ENCODE measurements around the gene FUT6. TPM values are rescaled to one million over a fixed set of nuclear protein-coding genes. Genes with fewer than 3 reads are reported as not detected.

Gene FUT6
- total RNA-seq, 2 experiments from 2014 or later: not detected

DNA sequence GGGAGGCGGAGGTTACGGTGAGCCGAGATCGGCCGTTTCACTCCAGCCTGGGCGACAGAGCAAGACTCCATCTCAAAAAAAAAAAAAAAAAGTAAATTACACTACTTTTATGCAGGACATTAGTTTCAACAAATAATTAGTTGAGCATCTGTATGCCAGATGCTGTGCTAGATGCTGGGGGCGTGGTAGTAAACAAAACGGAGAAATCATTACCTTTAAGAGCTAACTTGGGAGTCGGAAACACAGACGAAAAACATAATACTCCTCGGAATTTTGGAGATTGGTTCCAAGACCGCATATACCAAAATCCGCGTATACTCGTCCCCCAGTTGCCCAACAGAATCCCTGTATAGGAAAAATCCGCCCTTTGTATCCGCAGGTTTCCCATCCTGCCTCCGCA, 47.3 kb downstream of the FUT6 start:
- Histone ChIP-seq H3K4me2 (ENCODE audit: low read length) (no peak overlapping the region), H3K9me2 (ENCODE audit: insufficient read depth, low read length) (no peaks in the 10 kb centered on the region), H3K27ac (ENCODE audit: low read depth, low read length, poor library complexity, severe bottlenecking) (no peak overlapping the region), H4K20me1 (ENCODE audit: insufficient read depth, low read length) (no peaks in the 10 kb centered on the region), H3K4me1 (ENCODE audit: insufficient read depth, low read length, poor library complexity, severe bottlenecking) (peaks cover 9% of the 10 kb centered on the region), H3K36me3 (ENCODE audit: insufficient read depth, low read length) (peaks cover 31% of the 10 kb centered on the region), H3K4me3 (ENCODE audit: low read depth, low read length, poor library complexity, severe bottlenecking) (no peak overlapping the region), H2AFZ (ENCODE audit: low read length) (no peak overlapping the region), H3K9me3 (ENCODE audit: low read length) (no peaks in the 10 kb centered on the region), H3K79me2 (ENCODE audit: insufficient read depth, low read depth, low read length) (peaks cover 7% of the 10 kb centered on the region; the same call in 1 of the 2 replicates)
- intact Hi-C loops (cut with micrococcal nuclease; ENCODE audit: unreplicated experiment): loop anchor here (10.0 kb wide), 1 partner anchor 167 kb away; the partner anchor contains the start of genes SAFB and SAFB2
- DNase-seq (ENCODE audit: low spot score): no peak
- ChIA-PET CTCF (ENCODE audit: unreplicated experiment) (no interaction called here), POLR2A (interaction anchor here (0.7 kb wide), 1 partner anchor 101 kb away, joined by 3 read pairs; no protein-coding TSS in a partner anchor)
- TF ChIP-seq EZH2phosphoT487 (IDR thresholded peaks at IDR 0.05; ENCODE audit: borderline replicate concordance, low read depth, low read length): no peak
- TF ChIP-seq, protein P1, sequence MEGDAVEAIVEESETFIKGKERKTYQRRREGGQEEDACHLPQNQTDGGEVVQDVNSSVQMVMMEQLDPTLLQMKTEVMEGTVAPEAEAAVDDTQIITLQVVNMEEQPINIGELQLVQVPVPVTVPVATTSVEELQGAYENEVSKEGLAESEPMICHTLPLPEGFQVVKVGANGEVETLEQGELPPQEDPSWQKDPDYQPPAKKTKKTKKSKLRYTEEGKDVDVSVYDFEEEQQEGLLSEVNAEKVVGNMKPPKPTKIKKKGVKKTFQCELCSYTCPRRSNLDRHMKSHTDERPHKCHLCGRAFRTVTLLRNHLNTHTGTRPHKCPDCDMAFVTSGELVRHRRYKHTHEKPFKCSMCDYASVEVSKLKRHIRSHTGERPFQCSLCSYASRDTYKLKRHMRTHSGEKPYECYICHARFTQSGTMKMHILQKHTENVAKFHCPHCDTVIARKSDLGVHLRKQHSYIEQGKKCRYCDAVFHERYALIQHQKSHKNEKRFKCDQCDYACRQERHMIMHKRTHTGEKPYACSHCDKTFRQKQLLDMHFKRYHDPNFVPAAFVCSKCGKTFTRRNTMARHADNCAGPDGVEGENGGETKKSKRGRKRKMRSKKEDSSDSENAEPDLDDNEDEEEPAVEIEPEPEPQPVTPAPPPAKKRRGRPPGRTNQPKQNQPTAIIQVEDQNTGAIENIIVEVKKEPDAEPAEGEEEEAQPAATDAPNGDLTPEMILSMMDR (conservative IDR thresholded peaks at IDR 0.05; ENCODE audit: low read length): no peak
- BruUV-seq (replicated peaks): no TSS peak

DNA sequence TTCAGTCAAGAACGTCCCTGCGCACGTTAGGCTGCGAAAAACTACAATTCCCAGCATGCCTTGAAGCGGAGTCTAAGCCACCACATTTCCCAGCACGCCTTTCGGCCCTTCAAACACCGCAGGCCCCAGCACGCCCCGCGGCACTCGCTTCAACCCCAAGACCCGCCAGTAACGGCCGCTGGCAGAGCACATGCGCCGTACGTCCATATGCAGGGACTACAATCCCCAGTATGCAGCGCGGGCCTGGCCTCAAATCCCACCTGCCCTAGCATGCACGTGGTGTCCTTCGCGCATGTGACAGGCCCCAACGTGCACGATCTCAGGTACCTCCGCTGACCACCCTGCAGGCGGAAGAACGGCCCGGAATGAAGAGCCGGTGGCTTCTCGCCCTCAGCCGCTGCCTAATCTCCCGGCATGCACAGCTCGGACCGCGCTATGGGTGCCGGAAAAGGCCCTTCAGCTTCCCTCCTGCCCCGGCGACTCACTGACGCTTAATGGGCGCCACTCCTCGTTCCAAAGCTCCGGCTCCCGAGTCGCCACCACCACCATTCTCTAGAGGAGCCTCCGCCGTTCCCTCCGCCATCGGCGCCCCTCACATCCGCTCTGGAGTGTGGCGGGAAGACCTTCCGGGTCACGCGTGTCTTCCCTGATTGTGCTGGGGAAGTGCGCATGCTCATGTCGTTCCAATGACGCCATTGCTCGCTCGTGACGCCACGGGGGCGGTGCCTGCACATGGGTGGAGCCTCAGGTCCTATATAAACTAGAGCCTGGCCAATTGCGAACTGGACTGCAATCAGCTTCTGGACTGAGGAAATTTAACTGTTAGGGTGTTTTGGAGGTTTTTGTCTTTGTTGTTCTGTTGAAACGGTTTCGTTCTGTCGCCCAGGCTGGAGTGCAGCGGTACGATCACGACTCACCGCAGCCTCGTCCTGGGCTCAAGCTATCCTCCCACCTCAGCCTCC, 48.7 kb downstream of the FUT6 start, which contains the start of gene DUS3L:
Gene DUS3L, minus strand, starts transcription at position 605 of the 962 bp plus-strand sequence. Its CDS starts 22 bp downstream, at position 583.
- no peak for TF ChIP-seq EZH2phosphoT487 (IDR thresholded peaks at IDR 0.05; ENCODE audit: borderline replicate concordance, low read depth, low read length)
- TF ChIP-seq, protein P1 (conservative IDR thresholded peaks at IDR 0.05; ENCODE audit: low read length): no peak
- Histone ChIP-seq H3K4me2 (ENCODE audit: low read length) (peak within 1 kb of the TSS; percentile 77), H3K79me2 (ENCODE audit: insufficient read depth, low read depth, low read length) (peaks cover 7% of the 10 kb centered on the region; the same call in 1 of the 2 replicates), H3K9me2 (ENCODE audit: insufficient read depth, low read length) (no peaks in the 10 kb centered on the region), H2AFZ (ENCODE audit: low read length) (peak within 1 kb of the TSS; percentile 55; the same call in 1 of the 2 replicates), H3K36me3 (ENCODE audit: insufficient read depth, low read length) (peaks cover 45% of the 10 kb centered on the region), H3K27ac (ENCODE audit: low read depth, low read length, poor library complexity, severe bottlenecking) (peak within 1 kb of the TSS; percentile 81), H4K20me1 (ENCODE audit: insufficient read depth, low read length) (no peaks in the 10 kb centered on the region), H3K4me1 (ENCODE audit: insufficient read depth, low read length, poor library complexity, severe bottlenecking) (peaks cover 9% of the 10 kb centered on the region), H3K4me3 (ENCODE audit: low read depth, low read length, poor library complexity, severe bottlenecking) (peak within 1 kb of the TSS; percentile 78), H3K9me3 (ENCODE audit: low read length) (no peaks in the 10 kb centered on the region)
- BruUV-seq (replicated peaks): TSS peak; percentile 91
- DNase-seq (ENCODE audit: low spot score): peak; percentile 99
- ChIA-PET CTCF (ENCODE audit: unreplicated experiment) (no interaction called here), POLR2A (interaction anchor here (0.5 to 0.6 kb wide), 2 partner anchors 100 to 1561 kb away, joined by 3 to 5 read pairs; no protein-coding TSS in a partner anchor)
- intact Hi-C loops (cut with micrococcal nuclease; ENCODE audit: unreplicated experiment): loop anchor here (2.0 to 10.0 kb wide), 3 partner anchors 70 to 166 kb away; partner anchors contain the start of genes CATSPERD, LONP1, RPL36 and SAFB
